DND-41 (cell line): Measurements from ENCODE around the gene NRG2.

Source experiments
- EZH2 ChIP-seq: IDR thresholded peaks from 3 replicates; pipeline ENCODE4 v1.6.1; 2012; ENCODE audit warnings: borderline replicate concordance, low read depth, mild to moderate bottlenecking, moderate library complexity, low read length, inconsistent platforms; ENCODE audit not compliant: severe bottlenecking
- TF ChIP-seq, protein P1 (sequence below): IDR thresholded peaks from 2 replicates; pipeline ENCODE4 v1.5.1; 2012; ENCODE audit warnings: borderline replicate concordance, low read length, moderate library complexity, mild to moderate bottlenecking; ENCODE audit not compliant: poor library complexity, severe bottlenecking; ENCODE audit errors: extremely low read depth

- TF ChIP-seq, protein P1, sequence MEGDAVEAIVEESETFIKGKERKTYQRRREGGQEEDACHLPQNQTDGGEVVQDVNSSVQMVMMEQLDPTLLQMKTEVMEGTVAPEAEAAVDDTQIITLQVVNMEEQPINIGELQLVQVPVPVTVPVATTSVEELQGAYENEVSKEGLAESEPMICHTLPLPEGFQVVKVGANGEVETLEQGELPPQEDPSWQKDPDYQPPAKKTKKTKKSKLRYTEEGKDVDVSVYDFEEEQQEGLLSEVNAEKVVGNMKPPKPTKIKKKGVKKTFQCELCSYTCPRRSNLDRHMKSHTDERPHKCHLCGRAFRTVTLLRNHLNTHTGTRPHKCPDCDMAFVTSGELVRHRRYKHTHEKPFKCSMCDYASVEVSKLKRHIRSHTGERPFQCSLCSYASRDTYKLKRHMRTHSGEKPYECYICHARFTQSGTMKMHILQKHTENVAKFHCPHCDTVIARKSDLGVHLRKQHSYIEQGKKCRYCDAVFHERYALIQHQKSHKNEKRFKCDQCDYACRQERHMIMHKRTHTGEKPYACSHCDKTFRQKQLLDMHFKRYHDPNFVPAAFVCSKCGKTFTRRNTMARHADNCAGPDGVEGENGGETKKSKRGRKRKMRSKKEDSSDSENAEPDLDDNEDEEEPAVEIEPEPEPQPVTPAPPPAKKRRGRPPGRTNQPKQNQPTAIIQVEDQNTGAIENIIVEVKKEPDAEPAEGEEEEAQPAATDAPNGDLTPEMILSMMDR = no peak
- no peak for TF ChIP-seq EZH2
Measured at GRCh38 chr5:140015706-140016105, 27.4 kb downstream of the NRG2 start.
